Fibroblast of peridontal ligament (primary cell): ENCODE measurements around the gene UXS1.
"Not testable (repeated sequence)": the region's sequence is repeated elsewhere in the genome, so short reads cannot be mapped to it uniquely, and the experiment has no call there.

Source experiments
- DNase-seq: peaks from one replicate; pipeline ENCODE4 v3.0.0-alpha.2; 2010; ENCODE audit errors: extremely low read depth

UXS1 gene

GRCh38 chr2:106193977-106194778 lies at the start of gene UXS1:
Gene UXS1 (minus strand): TSS chr2:106194301. CDS start chr2:106194241, 60 bp downstream.
- peak; percentile 95 for DNase-seq

GRCh38 chr2:106239491-106239890 lies 45.4 kb upstream of the UXS1 start:
- not testable (repeated sequence) for DNase-seq

DNA sequence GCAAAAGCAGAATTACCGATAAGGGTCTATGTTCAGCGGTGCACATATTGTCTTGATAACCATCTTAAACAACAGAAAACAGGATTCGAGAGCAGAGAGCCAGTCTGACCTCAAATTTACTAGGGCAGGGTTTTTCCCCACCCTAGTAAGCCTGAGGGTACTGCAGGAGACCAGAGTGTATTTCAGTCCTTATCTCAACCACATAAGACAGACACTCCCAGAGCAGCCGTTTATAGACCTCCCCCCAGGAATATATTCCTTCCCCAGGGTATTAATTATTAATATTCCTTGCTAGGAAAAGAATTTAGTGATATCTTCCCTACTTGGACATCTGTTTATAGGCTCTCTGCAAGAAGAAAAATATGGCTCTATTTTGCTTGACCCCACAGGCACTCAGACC lies 41.3 kb upstream of the UXS1 start:
- DNase-seq, result not testable (repeated sequence)

DNA sequence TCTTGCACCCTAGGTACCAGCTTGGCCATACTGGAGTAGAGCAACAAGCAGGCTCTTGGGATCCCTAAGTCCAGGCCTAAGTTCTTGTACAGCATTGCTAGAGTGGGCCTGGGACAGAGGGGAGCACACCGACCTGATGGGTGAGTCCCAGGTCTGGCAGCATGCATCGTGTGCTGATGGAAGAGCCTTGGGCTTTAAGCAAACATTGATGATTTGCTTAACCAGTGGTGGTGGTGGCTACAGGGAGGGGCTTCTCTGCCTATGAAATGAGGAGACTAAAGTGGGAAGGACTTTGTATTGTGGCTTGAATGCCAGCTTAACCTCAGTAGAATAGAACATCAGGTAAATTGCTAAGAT lies 39.2 kb upstream of the UXS1 start:
- no peak for DNase-seq

DNA sequence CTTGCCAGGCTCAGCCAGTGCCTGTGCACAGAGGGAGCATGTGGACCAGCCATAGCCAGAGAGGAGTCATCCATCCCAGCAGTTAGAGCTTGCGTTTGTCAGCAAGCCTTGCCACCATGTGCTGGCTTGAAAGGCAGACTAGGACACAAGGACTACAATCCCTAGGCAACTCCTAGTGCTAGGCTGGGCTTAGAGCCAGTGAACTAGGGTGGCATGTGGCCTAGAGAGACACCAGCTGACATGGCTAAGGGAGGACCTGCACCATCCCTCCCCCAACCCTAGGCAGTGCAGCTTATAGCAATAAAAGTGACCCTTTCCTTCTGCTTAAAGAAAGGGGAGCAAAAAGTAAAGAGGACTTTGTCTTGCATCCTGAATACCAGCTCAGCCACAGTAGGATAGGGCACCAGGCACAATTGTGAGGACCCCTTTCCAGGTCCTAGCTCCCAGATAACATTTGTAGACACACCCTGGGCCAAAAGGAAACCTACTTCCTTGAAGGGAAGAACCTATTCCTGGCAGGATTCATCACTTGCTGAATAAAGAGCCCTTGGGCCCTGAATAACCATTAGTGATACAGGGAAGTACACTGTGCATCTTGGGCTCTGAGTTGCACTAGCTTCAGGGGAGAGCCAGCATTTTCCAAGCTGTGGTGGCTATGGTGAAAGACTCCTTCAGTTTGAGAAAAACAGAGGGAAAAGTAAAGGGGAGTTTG lies 38.7 kb upstream of the UXS1 start:
- DNase-seq, result no peak

GRCh38 chr2:106223347-106223746 lies 29.2 kb upstream of the UXS1 start:
- DNase-seq, result no peak

GRCh38 chr2:106222057-106222456 lies 28.0 kb upstream of the UXS1 start:
- not testable (repeated sequence) for DNase-seq

DNA sequence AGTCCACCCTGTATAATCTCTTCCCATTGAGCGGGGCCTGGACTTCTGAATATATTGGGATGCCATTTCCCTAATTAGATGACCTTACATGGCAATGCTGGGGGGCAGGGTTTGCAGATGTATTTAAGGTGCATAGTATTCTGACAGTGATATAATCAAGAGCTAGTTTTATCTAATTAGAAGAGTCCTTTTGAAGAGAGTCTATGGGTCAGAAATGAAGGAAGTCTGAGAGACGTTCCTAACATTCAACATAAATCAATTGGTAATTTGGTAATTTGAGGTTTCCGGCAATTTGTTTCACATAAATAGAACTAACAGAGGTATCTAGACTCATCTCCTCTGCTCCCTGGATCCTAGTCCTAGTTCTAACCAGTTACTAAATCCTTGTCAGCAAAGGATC lies 25.7 kb upstream of the UXS1 start:
- DNase-seq, result no peak

GRCh38 chr2:106219157-106219556 lies 25.1 kb upstream of the UXS1 start:
- not testable (repeated sequence) for DNase-seq

- no peak for DNase-seq
Observed at GRCh38 chr2:106208874-106209273, 14.8 kb upstream of the UXS1 start.

- no peak for DNase-seq
Observed at GRCh38 chr2:106208399-106208798, 14.3 kb upstream of the UXS1 start.

DNA sequence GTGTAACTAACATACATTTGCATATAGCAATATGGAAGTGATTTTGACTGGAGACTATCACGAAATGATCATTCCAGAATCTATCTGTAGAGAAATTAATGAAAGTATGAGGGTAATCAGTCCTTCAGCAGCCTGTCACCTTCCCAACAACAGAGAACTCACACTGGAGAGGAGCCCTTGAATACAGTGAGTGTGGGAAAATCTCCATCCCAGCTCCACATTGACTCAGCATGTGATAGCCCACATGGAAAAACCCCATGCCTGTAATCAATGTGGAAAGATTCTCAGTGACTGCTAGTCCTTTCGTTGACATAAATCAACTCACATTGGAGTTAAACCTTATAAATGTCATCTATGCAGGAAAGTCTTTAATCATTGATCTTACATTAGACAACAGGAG lies 13.1 kb upstream of the UXS1 start:
- no peak for DNase-seq

- no peak for DNase-seq
Observed at GRCh38 chr2:106205488-106205887, 11.4 kb upstream of the UXS1 start.

DNA sequence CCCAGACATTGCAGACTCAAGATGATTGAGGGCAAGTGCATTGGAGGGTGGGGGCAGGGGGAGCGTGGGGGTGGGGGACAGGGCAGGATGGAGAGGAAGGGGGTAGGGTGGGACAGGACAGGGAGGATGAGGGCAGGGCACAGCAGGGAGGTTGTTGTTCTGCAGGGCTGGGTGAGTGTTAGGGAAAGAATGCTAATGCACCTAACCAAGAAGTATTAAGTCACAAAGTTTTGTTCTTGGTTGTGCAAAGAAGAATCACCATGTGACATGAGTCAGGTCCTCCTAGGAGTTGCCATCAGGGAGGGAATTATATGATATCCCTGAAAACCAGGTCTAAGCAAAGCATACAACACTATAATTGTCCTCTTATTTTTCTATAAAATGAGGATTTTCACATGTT lies 10.4 kb upstream of the UXS1 start:
- DNase-seq, result not testable (repeated sequence)

DNA sequence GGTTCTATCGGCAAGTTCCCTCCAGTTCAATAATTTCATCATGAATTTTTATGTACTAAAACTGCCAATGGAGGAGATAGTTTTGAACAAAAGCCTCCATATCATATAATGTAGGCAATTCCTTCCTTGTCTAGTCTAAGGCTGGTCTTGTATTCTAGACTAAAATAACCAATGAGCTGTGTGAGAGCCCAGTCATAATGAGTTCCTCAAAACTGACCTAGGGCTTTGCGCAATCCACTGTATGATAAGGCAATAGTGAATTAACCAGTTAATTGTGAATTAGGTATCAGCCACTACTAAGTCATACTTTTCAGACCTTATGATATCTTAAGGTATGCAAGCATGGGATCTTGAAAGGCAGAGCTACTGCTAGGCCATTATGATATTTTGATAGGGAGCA lies 7.6 kb upstream of the UXS1 start:
- DNase-seq, result no peak

- DNase-seq, result peak; percentile 92
Observed at GRCh38 chr2:106197878-106198277, 3.8 kb upstream of the UXS1 start.

- DNase-seq, result no peak
Observed at GRCh38 chr2:106195981-106196380, 1.9 kb upstream of the UXS1 start.

GRCh38 chr2:106195456-106195855 lies 1.4 kb upstream of the UXS1 start:
- no peak for DNase-seq

DNA sequence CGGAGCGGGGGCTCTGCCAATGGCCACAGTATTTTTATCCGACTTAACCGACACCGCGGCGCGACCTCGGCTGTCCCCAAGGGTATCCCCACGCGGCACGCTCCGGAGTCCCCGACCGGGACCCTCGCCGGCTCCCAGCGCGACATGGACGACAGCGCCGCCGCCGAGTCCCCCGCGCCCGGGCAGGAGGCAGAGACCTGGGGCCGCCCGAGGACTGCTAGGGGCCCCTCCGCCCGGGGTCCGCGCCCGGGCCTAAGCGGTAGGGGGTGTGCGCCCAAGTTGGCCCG lies 468 bp downstream of the UXS1 start:
- DNase-seq, result no peak

- peak; percentile 78 for DNase-seq
Observed at GRCh38 chr2:106192752-106193689, 1.1 kb downstream of the UXS1 start.

DNA sequence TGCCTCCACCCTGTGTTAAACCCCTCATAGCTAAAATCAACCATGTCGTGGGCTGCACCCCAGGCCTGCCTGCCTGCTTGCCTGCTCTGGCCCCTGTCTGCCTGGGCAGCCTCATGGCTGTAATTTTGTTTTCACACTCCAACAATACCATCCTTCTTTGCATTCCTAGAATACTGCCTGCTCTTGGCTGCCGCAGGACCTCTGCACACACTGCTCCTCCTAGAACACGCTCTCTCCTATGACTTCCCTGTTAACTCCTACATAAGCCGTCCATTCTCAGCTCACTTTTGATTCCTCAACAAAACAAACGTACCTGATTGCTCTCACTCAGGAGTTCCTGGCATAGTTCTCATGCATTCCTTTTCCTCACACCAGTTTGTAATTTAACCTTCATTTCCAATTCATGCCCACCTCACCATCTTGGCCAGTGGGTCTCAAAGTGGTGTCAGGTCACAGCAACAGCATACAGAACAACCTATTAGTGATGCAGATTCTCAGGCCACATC lies 2.5 kb downstream of the UXS1 start:
- no peak for DNase-seq

DNA sequence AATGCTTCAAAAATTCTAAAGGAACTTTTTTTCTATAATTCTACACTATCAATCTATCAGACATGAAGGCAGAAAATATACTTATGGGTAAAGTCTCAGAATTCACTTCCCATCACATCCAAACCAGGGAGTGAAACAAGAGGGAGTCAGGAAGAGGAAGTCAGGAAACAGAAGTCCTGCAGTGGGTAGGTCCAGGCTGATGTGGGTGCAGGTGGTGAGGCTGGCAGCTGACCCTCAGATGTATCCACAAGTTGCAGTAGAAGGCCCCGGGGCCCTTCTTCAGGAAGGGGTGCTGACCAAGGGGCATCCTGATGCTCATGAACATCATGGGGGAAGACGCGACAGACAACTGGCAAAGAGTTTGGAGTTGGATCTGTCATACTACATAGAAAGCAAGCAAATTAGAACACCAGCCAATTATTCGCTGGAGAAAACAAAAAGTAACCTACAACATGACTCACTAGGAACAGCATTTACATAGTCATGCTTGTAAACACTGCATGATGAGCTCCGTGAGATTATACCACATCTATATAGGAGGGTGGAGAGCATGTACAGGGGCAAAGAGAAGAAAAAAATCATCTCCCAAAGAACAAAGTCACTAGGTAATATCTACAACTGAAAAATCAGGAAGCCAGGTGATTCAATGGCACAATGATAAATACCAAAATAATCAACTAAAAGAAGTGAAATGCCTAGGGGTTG lies 4.2 kb downstream of the UXS1 start:
- DNase-seq, result peak; percentile 49
